HS-5 (cell line): ENCODE data around the gene FKBP5.
"Not testable (repeated sequence)": the region's sequence is repeated elsewhere in the genome, so short reads cannot be mapped to it uniquely, and the experiment has no call there.

Source experiments
- DNase-seq: peaks from one replicate; pipeline ENCODE4 v3.0.0-alpha.2; 2012; ENCODE audit warnings: low read depth

The FKBP5 gene

GRCh38 chr6:35583893-35584688, 104.6 kb downstream of the FKBP5 start:
- peak; percentile 35 for DNase-seq

GRCh38 chr6:35582315-35582714, 106.4 kb downstream of the FKBP5 start:
- no peak for DNase-seq

- no peak for DNase-seq
These were observed 107.1 kb downstream of the FKBP5 start for GRCh38 chr6:35581633-35582032.

- DNase-seq: no peak
These were observed 107.9 kb downstream of the FKBP5 start for GRCh38 chr6:35580836-35581235.

GRCh38 chr6:35576682-35577081, 112.0 kb downstream of the FKBP5 start:
- no peak for DNase-seq

- no peak for DNase-seq
These were observed 115.1 kb downstream of the FKBP5 start for GRCh38 chr6:35573495-35574110.

- DNase-seq: not testable (repeated sequence)
These were observed 117.8 kb downstream of the FKBP5 start for GRCh38 chr6:35570885-35571330.

- no peak for DNase-seq
These were observed 119.7 kb downstream of the FKBP5 start for GRCh38 chr6:35569011-35569461.

- no peak for DNase-seq
These were observed 121.9 kb downstream of the FKBP5 start for GRCh38 chr6:35566794-35567193.

- DNase-seq: no peak
These were observed 124.0 kb downstream of the FKBP5 start for GRCh38 chr6:35564733-35565132.

- DNase-seq: no peak
These were observed 126.7 kb downstream of the FKBP5 start for GRCh38 chr6:35562060-35562459.

GRCh38 chr6:35561113-35561512, 127.6 kb downstream of the FKBP5 start:
- no peak for DNase-seq

- DNase-seq: no peak
These were observed 130.1 kb downstream of the FKBP5 start for GRCh38 chr6:35558571-35558970.

- no peak for DNase-seq
These were observed 131.5 kb downstream of the FKBP5 start for GRCh38 chr6:35557239-35557638.

GRCh38 chr6:35554811-35555210, 133.9 kb downstream of the FKBP5 start:
- no peak for DNase-seq

GRCh38 chr6:35553315-35553714, 135.4 kb downstream of the FKBP5 start:
- no peak for DNase-seq

GRCh38 chr6:35552285-35552917, 136.3 kb downstream of the FKBP5 start:
- DNase-seq: no peak

GRCh38 chr6:35550437-35550836, 138.3 kb downstream of the FKBP5 start:
- no peak for DNase-seq

- DNase-seq: no peak
These were observed 141.0 kb downstream of the FKBP5 start for GRCh38 chr6:35547676-35548075.

GRCh38 chr6:35544769-35545361, 143.8 kb downstream of the FKBP5 start:
- DNase-seq: no peak

GRCh38 chr6:35543459-35544193, 145.1 kb downstream of the FKBP5 start:
- DNase-seq: no peak

GRCh38 chr6:35541836-35542235, 146.9 kb downstream of the FKBP5 start:
- no peak for DNase-seq
